ENCODE data around the gene SYNGAP1. TPM values are rescaled to one million over a fixed set of nuclear protein-coding genes. Genes with fewer than 3 reads are reported as not detected.
"Not testable (repeated sequence)": the region's sequence is repeated elsewhere in the genome, so short reads cannot be mapped to it uniquely, and the experiment has no call there.

Gene SYNGAP1
- total RNA-seq, 1 experiment from 2014 or later = 5.7 TPM

DNA sequence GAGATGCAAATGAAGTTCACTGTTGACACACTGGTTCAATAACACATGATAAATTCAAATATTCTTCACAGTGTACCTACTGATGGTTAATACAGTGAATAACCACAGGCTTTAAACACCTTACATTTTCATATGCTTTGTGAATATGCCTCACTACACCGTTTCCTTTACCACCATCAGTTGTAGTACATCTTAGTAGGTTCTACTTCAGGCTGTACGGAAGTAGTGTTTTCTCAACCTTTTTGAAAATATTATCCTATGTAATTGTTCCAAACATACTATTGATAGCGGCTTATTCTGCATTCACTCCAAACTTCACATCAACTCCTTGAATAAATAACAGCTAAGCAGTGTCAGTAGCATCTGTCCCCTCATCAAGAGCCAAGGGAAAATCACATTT is 49.8 kb downstream of the SYNGAP1 start:
- DNase-seq (ENCODE audit: low read depth) = no peak

DNA sequence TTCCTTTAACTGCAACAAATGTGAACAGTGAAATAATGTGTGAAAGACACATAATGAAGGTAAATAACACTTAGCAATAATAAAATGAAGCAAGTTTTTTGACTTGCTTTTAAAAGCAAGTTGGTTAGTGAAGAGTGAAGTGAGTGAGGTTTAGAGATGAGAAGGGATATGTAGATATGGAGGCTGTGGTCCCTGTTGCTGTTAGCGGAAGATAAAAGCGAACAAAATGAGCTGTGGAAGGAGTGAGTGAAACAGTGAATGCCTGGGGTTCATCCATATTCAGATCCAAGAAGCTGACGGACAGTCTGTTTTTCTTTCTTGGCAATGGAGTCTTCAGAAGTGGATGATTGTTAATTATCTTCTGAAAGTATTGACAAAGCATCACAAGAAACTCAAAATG is 58.0 kb downstream of the SYNGAP1 start:
- no peak for DNase-seq (ENCODE audit: low read depth)

DNA sequence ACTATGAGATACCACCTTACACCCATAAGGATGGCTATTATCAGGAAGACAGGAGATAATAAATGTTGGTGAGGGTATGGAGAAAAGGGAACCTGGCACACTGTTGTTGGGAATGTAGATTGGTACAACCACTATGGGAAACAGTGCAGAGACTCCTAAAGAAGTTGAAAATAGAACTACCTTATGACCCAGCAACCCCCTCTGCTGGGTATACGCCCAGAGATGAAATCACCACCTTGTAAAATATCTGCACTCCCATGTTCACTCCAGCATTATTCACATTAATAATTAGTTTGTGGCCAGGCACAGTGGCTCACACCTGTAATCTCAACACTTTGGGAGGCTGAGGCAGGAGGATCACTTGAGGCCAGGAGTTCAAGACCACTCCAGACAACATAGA is 61.3 kb downstream of the SYNGAP1 start:
- peak; percentile 33 for DNase-seq (ENCODE audit: low read depth)

DNA sequence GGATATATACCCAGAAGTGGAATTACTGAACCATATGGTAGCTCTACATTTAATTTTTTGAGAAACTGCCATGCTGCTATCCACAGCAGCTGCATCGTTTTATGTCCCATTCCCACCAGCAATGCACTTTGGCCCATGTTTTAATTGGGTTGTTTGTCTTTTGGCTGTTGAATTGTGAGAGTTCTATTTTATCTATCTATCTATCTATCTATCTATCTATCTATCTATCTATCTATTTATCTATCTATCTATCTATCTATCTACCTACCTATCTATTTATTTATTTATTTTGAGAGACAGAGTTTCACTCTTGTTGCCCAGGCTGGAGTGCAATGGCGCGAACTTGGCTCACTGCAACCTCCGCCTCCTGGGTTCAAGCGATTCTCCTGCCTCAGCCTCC is 62.8 kb downstream of the SYNGAP1 start:
- DNase-seq (ENCODE audit: low read depth) = not testable (repeated sequence)

DNA sequence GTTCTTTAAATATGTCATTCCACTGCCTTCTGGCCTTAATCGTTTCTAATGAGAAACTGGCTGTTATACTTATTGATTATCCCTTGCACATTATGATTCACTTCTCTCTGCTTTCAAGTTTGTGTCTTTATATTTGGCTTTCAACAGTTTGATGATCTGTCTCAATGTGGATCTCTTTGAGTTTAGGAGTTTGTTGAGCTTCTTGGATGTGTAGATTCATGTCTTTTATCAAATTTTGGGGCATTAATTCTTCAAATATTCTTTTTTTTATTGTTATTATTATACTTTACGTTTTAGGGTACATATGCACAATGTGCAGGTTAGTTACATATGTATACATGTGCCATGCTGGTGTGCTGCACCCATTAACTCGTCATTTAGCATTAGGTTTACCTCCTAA is 63.8 kb downstream of the SYNGAP1 start:
- DNase-seq (ENCODE audit: low read depth) = no peak

DNA sequence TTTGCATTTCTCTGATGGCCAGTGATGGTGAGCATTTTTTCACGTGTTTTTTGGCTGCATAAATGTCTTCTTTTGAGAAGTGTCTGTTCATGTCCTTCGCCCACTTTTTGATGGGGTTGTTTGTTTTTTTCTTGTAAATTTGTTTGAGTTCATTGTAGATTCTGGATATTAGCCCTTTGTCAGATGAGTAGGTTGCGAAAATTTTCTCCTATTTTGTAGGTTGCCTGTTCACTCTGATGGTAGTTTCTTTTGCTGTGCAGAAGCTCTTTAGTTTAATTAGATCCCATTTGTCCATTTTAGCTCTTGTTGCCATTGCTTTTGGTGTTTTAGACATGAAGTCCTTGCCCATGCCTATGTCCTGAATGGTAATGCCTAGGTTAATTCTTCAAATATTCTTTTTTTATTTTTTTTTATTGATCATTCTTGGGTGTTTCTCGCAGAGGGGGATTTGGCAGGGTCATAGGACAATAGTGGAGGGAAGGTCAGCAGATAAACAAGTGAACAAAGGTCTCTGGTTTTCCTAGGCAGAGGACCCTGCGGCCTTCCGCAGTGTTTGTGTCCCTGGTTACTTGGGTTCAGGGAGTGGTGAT is 64.9 kb downstream of the SYNGAP1 start:
- not testable (repeated sequence) for DNase-seq (ENCODE audit: low read depth)

DNA sequence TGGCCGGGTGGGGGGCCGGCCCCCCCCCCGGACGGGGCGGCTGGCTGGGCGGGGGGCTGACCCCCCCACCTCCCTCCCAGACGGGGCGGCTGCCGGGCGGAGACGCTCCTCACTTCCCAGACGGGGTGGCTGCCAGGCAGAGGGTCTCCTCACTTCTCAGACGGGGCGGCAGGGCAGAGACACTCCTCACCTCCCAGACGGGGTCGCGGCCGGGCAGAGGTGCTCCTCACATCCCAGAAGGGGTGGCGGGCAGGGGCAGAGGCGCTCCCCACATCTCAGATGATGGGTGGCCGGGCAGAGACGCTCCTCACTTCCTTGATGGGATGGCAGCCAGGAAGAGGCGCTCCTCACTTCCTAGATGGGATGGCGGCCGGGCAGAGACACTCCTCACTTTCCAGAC is 65.8 kb downstream of the SYNGAP1 start:
- not testable (repeated sequence) for DNase-seq (ENCODE audit: low read depth)

DNA sequence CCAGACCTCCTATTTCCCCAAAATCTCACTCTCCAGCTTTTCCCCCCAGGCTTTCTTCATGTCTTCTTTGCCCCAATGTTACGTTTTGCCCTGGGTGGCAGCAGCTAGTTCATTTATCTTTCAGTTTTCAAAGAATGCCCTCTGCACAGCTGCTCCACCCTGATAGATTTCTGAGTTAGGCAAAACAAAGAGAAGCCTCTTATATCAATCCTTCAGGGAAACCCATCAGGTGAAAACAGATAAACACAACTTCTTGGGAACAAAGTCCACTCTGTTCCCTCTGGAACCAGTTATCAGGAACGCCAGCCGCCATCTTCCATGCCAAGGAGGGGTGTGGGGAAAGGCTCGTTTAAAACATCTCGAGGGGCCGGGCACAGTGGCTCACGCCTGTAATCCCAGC is 68.5 kb downstream of the SYNGAP1 start:
- DNase-seq (ENCODE audit: low read depth) = no peak

DNA sequence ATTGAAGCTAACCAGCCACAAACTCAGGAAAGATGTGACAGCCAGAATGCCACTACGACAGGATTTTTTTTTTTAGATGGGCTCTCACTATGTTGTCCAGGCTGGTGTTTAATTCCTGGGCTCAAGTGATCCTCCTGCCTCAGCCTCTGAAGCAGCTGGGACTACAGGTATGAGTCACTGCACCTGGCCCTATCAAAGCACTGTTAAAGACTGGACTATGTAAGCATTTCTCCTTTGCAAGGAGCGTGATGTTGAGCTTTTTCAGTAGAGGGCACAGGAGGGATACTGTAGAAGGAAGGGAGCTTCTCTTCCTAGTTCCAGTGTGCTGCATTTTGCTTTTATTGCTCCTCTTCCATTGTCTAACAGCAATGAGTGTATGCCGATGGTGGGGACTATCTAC is 70.3 kb downstream of the SYNGAP1 start:
- peak; percentile 54 for DNase-seq (ENCODE audit: low read depth)

DNA sequence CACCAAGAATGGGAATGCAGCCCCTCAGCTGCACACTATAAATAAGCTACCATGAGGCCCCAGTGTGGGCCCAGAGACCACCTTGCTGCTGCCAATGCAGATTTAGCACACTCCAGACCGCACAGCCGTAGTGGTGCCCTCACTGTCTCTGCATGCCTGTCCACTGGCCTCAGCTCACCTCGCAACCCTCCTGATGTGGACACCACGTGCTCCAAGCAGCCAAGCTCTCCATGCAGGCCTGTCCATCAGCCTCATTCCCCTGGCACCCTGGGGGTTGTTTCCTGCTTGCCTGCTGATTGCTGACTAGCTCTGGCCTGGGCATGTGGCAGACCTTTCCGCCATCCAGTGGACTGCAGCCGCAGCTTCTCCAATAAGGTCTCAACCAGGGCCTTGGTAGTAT is 70.8 kb downstream of the SYNGAP1 start:
- no peak for DNase-seq (ENCODE audit: low read depth)

DNA sequence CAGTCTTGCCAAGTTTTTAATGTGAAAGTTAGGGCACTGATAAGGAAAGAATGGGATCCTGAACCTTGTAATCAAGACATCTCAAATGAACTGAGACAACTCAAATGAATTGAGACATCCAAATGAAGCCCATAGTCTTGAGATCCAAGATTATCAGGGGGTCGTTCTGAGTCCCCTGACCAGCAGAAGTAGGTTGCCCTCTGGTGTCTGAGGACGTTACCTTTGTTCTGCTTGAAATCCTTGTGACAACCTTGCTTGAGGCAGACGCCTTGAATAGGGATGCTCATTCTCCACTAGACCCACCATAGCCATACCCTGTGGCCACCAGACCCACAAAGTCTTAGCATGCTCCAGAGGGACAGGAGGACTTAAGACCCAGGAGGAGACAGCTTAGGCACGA is 72.2 kb downstream of the SYNGAP1 start:
- DNase-seq (ENCODE audit: low read depth) = no peak

DNA sequence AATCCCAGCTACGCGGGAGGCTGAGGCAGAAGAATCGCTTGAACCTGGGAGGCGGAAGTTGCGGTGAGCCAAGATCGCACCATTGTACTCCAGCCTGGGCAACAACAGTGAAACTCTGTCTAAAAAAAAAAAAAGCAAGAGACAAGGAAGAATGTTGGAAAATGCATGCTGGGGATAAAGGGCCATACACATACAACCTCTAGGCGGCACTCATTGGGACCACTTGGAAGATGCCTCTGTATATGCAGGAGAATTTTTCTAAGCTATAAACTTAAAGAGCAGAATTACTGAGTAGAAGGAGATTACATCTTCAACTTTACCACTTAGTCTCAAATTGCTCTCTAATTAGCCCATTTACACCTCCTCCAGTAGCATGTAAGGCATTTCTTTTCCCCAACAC is 77.3 kb downstream of the SYNGAP1 start:
- no peak for DNase-seq (ENCODE audit: low read depth)

DNA sequence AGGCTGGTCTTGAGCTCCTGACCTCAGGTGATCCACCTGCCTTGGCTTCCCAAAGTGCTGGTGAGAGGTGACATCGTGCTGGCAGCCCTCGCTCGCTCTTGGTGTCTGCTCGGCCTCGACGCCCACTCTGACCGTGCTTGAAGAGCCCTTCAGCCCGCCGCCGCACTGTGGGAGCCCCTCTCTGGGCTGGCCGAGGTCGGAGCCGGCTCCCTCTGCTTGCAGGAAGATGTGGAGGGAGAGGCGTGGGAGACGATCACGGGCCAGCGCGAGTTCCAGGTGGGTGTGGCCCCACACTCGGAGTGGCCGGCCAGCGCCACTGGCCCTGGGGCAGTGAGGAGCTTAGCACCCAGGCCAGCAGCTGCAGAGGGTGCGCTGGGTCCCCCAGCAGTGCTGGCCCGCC is 82.6 kb downstream of the SYNGAP1 start:
- no peak for DNase-seq (ENCODE audit: low read depth)

DNA sequence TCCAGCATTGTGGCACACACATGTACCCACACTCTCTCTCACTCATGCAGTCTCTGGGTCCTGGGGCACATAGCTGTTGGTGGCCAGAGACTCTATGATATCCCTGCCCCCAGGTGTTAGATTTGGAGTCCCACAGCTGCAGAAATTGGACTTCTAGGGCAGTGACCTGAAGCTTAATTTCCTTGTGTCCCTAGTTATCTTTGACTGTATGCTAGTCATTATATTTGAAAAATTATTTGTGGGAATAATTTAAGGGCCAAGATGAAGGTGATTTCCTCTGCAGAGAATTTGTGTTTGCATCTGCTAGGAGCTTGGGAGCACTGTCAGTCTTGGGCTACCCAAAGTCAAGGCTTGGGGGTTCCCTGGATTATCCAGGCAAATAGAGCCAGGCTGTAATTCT is 84.6 kb downstream of the SYNGAP1 start:
- no peak for DNase-seq (ENCODE audit: low read depth)

Other genes with a start within 250 kb of the SYNGAP1 start
- 0.02 TPM in 1 of 2 replicates, not detected in the other for gene COL11A2, start 227.6 kb upstream of the SYNGAP1 start, total RNA-seq (2014; rRNA removed; shearing (Covaris generic))
- gene RXRB, start 219.4 kb upstream of the SYNGAP1 start, total RNA-seq (2014; rRNA removed; shearing (Covaris generic)) = 18.4 and 28.7 TPM in 2 replicates
- gene SLC39A7, start 219.2 kb upstream of the SYNGAP1 start, total RNA-seq (2014; rRNA removed; shearing (Covaris generic)) = 140 and 234 TPM in 2 replicates
- 0.32 TPM in 1 of 2 replicates, not detected in the other for gene HSD17B8, start 215.4 kb upstream of the SYNGAP1 start, total RNA-seq (2014; rRNA removed; shearing (Covaris generic))
- 44.2 and 48.5 TPM in 2 replicates for gene RING1, start 211.6 kb upstream of the SYNGAP1 start, total RNA-seq (2014; rRNA removed; shearing (Covaris generic))
- gene VPS52, start 148.2 kb upstream of the SYNGAP1 start, total RNA-seq (2014; rRNA removed; shearing (Covaris generic)) = 37.5 and 45.3 TPM in 2 replicates
- gene RPS18, start 148.0 kb upstream of the SYNGAP1 start, total RNA-seq (2014; rRNA removed; shearing (Covaris generic)) = 2,277 and 2,867 TPM in 2 replicates
- gene B3GALT4, start 142.9 kb upstream of the SYNGAP1 start, total RNA-seq (2014; rRNA removed; shearing (Covaris generic)) = not detected in 2 replicates
- 151 and 184 TPM in 2 replicates for gene WDR46, start 130.8 kb upstream of the SYNGAP1 start, total RNA-seq (2014; rRNA removed; shearing (Covaris generic))
- gene PFDN6, start 130.5 kb upstream of the SYNGAP1 start, total RNA-seq (2014; rRNA removed; shearing (Covaris generic)) = 123 and 136 TPM in 2 replicates
- 29.9 and 54.6 TPM in 2 replicates for gene RGL2, start 121.1 kb upstream of the SYNGAP1 start, total RNA-seq (2014; rRNA removed; shearing (Covaris generic))
- gene TAPBP, start 106.0 kb upstream of the SYNGAP1 start, total RNA-seq (2014; rRNA removed; shearing (Covaris generic)) = 162 and 258 TPM in 2 replicates
- gene ZBTB22, start 102.3 kb upstream of the SYNGAP1 start, total RNA-seq (2014; rRNA removed; shearing (Covaris generic)) = 13.8 and 18.0 TPM in 2 replicates
- gene DAXX, start 97.1 kb upstream of the SYNGAP1 start, total RNA-seq (2014; rRNA removed; shearing (Covaris generic)) = 95.5 and 107 TPM in 2 replicates
- 130 and 159 TPM in 2 replicates for gene KIFC1, start 28.2 kb upstream of the SYNGAP1 start, total RNA-seq (2014; rRNA removed; shearing (Covaris generic))
- gene PHF1, start 9.1 kb upstream of the SYNGAP1 start, total RNA-seq (2014; rRNA removed; shearing (Covaris generic)) = 61.9 and 67.3 TPM in 2 replicates
- 610 and 623 TPM in 2 replicates for gene CUTA, start 2.0 kb upstream of the SYNGAP1 start, total RNA-seq (2014; rRNA removed; shearing (Covaris generic))
- gene ZBTB9, start 34.5 kb downstream of the SYNGAP1 start, total RNA-seq (2014; rRNA removed; shearing (Covaris generic)) = 6.6 and 9.8 TPM in 2 replicates
- 34.0 and 43.7 TPM in 2 replicates for gene BAK1, start 160.2 kb downstream of the SYNGAP1 start, total RNA-seq (2014; rRNA removed; shearing (Covaris generic))
- gene ITPR3, start 201.3 kb downstream of the SYNGAP1 start, total RNA-seq (2014; rRNA removed; shearing (Covaris generic)) = 21.9 and 40.3 TPM in 2 replicates

All from M059J (cell line).